Activated CD4-positive, alpha-beta T cell treated with anti-CD3 and anti-CD28 coated beads for 24 hours (primary cell): ENCODE results near the gene SEPTIN12.
"Not testable (repeated sequence)": the region's sequence is repeated elsewhere in the genome, so short reads cannot be mapped to it uniquely, and the experiment has no call there.

ENCODE experiments used
- DNase-seq, 2 donors: peaks; one replicate each; pipeline ENCODE4 v3.0.0-alpha.2; 2020; ENCODE audit warnings: low read depth in 2 of 2

The SEPTIN12 gene

DNA sequence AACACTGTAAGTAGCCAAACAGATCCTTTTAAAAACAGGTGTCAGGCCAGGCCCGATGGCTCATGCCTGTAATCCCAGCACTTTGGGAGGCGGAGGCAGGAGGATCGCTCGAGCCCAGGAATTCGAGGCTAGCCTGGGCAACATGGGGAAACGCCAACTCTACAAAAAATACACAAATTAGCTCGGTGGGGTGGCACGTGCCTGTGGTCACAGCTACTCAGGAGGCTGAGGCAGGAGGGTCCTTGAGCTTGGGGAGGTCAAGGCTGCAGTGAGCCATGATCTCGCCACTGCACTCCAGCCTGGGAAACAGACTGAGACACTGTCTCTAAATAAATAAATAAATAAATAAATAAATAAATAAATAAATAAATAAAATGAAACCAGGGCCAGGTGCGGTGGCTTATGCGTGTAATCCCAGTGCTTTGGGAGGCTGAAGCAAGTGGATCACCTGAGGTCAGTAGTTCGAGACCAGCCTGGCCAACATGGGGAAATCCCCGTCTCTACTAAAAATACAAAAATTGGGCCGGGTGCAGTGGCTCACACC lies 3.6 kb downstream of the SEPTIN12 start:
- DNase-seq = not testable (repeated sequence)

DNA sequence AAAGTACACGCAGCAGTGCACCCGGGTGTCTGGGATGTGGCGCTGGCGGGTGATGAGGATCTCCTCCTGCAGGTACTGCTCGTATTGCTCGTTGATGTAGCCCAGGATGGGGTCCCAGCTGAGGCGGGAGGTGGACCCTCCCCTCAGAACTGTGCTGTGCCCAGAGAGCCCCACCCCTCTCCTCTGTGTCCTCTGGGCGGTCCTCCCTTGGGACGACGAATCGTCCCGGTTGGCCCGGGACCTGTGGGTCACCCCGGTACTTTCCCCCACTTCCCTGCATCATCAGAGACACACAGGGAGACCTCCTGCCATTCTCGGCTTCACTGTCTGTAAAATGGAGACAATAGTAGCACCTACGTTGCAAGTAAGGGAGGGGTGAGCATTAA lies 4.2 kb downstream of the SEPTIN12 start:
- DNase-seq = no peak

DNA sequence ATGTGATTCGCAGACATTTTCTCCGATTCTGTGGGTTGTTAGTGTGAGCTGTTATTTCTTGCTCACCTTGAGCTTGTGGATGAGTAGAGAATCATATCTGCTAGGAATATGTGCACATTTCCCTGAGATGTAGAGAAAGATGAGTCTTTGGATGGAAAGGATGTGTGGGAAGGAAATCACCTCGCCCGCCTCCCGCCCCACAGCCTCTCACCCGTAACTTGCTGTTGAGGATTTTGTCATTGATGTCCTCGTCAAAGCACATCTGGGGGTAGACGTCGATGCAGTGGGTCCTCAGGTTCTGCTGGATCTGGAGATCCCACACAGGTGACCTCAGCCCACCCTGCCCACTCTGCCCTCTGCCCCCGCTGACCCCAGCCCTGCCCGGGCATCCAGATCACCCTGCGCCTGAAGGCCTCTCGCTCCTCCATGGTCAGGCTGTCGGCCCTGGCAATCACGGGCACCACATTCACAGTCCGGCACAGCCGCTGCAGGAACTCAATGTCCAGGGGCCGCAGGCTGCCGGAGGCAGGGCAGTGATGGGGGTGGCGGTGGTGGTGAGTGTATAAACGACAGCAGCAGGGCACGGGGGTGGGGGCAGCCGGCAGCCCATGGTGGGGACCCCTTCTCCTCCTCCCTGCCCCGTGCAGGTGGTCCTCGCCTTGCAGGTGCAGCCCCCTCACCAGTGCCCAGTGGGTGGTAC lies 4.7 kb downstream of the SEPTIN12 start:
- no peak for DNase-seq

DNA sequence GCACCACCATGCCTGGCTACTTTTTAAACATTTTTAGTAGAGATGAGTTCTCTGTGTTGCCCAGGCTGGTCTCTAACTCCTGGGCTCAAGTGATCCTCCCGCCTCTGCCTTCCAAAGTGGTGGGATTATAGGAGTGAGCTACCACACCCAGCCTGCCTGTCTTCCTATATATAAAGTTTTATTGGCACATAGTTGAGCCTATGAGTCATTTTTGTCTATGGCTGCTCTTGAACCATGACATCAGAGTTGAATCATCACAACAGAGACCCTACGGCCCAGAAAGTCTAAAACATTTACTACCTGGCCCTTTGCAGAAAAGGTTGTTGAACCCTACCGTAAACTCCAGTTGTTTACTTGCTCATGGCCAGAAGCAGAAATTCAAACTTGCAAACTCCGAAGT lies 7.9 kb downstream of the SEPTIN12 start:
- DNase-seq = no peak

DNA sequence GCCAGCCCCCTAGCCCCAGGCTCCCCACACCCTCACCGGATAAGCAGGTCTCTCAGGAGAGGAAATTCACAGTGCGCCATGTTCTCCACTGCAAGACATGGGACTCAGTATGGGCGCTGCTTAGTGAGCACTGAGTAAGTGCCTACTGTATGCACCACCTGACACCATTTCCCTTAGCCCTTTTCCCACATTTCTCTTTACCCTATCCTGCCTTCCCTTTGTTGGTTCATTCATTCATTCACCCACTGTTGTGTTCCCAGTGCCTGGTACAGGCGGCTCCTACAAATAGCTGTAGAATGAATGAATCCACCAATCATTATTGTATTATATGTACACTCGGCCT lies 10.1 kb downstream of the SEPTIN12 start:
- DNase-seq = no peak

DNA sequence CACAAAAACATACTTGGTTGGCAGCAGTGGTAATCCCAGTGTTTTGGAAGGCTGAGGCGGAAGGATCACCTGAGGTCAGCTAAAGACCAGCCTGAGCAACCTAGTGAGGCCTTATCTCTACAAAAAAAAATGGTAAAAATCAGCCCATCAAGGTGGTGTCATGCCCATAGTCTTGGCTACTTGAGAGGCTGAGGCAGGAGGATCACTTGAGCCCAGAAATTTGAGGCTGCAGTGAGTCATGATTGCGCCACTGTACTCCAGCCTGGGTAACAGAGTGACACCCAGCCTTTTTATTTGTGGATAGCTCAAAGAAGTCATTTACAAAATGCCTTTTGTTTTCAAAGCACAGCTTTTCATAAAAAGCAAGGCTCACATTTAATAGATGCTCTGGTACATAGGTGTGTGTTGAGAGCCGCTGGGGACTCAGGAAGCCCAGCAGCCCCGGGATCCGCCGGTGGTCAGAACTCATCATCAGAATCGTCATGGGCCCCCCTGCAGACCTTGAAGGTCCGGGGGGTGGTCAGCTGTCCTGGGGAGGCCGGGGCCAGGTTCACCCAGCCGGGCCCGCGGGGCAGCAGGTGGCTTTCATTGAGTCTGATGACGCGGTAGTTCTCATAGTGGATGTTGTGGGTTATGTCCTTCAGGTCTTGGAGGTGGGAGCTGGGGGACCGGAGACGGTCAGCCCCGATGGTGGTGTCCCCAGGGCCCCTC lies 10.7 kb downstream of the SEPTIN12 start:
- no peak for DNase-seq

DNA sequence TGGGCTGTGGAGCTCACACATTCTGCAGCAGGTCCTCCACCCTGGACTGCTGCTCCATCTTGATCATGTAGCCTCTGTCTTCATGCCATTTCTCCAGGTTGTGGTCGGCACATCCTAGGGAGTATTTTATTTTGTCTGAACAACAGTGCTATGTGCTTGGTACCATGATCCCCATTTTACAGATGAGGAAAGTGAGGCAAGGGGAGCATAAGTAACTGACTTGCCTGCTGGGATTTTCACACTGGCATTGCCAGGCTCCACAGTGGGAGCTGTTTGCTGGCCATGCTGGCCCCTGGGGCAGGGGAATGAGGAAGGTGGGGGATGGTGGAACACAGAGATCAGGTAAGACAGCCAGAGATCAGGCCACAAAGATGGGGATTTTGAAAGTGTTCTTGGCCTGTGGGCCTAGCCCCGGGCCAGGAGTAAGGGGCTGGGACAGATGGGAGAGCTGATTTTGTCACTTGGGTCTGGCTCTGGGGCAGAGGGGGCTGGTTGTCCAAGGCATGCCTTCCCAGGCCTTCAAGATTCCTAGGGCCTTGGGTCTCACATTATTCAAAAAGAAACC lies 11.9 kb downstream of the SEPTIN12 start:
- no peak for DNase-seq

DNA sequence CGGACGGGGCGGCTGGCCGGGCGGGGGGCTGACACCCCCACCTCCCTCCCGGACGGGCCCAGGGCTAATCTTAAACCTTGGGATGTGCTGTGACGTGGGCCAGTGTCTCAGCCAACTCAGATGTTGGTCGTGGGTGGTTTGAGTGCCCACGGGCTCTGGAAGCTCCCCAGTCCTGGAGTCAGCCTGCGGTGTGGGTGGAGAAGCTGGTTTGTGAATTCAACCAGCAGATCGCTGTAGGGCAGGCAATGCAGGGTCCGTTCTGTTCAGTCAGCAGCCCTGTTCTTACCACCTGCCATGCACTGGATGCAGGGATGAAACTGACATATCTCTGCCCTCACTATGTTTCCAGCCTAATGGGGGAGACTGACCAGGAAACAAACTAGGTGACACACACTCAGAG lies 13.1 kb downstream of the SEPTIN12 start:
- no peak for DNase-seq

DNA sequence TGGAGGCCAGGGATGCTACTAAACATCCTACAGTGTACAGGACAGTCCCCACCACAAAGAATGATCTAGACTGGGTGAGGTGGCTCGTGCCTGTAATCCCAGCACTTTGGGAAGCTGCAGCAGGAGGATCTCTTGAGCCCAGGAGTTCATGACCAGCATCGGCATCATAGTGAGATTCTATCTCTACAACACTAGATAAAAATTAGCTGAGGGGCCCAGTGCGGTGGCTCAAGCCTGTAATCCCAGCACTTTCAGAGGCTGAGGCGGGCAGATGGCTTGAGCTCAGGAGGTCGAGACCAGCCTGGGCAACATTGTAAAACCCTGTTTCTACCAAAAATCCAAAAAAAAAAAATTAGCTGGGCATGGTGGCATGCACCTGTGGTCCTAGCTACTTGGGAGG lies 15.8 kb downstream of the SEPTIN12 start:
- DNase-seq = no peak

DNA sequence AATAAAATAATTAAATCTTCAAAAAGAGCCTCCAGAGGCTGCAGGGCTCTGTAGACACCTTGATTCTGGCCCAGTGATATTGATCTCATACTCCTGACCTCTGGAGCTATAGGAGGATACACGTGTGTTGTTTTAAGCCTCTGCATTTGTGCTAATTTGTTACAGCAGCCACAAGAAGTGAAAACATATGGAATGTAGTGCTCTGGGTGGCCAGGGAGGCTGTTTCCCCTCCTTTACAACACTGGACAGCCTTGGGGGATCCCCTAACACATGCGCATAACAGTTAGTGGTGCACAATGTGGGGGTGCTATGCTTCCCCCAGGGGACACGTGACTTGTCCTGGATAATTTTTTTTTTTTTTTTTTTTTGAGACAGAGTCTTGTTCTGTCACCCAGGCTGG lies 16.5 kb downstream of the SEPTIN12 start:
- no peak for DNase-seq

DNA sequence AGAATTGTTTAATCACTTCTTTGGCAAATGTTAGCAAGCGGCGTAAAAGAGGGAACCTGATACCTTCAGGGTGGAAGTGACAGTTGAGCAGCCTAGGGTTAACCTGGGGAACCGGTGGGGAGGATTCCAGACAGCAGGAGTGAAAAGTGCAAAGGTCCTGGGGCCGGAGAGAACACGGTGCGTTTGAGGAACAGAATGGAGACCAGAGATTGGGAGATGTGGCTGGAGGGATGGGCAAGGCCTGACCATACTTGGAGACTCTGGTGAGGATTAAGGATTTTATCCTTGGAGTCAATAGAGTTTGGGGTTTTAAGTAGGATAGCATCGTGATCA lies 18.9 kb downstream of the SEPTIN12 start:
- no peak for DNase-seq

DNA sequence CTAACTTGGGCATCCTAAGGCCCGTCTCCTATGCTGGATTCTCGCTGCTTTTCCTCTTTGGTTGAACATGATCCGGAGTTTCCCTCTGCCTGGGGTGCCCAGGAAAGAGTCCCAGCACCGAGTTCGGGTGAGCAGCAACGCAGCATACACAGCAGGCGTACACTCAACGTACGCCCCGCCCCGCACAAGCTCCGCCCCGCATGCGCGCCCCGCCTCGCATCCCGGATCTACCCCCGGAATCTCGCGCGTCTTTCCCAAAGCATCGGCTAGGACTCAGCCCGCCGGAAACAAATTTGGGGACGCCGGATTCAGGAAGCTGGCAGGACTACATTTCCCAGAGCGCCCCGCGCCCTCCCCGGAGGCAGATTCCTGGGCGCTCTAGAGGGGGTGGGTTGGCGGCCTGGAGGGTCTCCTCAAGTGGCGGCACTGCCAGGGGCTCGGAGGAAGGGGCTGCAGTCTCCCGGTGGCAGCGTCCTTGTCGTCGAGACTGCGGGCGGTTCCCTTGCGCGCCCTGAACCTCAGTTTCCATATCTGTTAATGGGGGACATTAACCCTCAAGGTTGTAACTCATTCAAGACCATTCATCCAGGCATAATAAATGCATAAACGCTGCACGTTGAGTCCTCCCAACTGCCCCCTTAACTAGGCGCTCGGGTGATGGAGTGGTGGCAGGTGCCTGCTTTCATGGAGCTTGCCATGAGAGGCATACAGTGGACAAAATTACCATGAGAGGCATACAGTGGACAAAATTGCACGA lies 19.4 kb downstream of the SEPTIN12 start:
- peak; percentile 86 to 91 for DNase-seq

DNA sequence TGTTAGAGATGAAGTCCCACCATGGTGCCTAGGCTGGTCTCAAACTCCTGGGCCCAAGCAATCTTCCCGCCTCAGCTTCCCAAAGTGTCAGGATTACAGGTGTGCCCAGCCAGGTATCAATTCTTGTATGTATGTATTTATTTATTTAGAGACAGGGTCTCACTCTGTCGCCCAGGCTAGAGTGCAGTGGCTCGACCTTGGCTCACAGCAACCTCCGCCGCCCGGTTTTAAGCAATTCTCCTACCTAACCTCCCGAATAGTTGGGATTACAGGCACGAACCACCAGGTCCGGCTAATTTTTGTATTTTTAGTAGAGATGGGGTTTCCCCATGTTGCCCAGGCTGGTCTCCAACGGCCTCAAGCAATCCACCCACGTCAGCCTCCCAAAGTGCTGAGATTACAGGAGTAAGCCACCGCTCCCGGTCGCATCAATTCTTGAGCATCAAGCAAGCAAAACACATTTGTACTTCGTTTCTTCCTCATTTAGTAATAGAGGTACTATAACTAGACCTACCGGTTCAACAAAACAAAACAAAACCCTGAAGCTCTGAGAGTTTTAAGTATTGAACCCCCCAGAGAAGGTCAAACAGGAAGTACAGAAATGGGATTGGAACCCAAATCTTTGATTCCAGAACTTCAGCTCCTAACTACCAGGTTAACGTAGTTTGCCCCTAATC lies 20.1 kb downstream of the SEPTIN12 start:
- DNase-seq = no peak

DNA sequence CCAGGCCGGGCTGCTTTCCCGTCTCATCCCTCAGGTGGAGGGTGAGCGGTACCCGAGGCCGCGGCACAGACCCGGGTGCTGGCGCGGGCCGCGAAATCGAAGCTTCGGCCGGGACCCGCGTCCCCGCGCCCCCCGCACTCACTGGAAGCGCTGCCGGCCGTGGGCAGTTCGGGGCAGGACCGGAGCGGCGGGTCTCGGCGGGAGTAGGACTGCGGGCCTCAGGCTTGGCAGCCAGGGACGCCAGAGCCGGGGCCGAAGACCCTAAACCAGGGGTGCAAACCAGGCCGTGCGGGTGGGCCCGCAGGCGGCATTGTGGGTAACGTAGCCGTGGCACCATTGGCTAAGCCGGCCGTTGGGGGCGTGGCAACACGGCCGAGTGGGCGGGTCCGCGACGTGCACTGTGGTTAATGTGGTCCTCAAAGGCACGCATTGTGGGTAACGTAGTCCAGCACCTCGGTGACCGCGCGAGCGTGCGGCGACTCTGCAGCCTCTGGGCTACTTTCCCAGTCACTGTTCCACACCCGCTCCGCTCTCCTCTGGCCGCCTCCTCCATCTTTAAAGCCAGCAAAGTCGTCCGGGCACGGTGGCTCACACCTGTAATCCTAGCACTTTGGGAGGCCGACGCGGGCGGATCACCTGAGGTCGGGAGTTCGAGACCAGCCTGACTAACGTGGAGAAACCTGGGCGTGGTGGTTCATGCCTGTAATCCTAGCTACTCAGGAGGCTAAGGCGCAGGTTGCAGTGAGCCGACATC lies 21.1 kb downstream of the SEPTIN12 start, which contains the start of gene ZNF500:
ZNF500 (minus strand) TSS at position 288 of the 754 bp plus-strand sequence. CDS start 1,184 bp downstream, outside the sequence.
- DNase-seq = peak; percentile 96 to 99

DNA sequence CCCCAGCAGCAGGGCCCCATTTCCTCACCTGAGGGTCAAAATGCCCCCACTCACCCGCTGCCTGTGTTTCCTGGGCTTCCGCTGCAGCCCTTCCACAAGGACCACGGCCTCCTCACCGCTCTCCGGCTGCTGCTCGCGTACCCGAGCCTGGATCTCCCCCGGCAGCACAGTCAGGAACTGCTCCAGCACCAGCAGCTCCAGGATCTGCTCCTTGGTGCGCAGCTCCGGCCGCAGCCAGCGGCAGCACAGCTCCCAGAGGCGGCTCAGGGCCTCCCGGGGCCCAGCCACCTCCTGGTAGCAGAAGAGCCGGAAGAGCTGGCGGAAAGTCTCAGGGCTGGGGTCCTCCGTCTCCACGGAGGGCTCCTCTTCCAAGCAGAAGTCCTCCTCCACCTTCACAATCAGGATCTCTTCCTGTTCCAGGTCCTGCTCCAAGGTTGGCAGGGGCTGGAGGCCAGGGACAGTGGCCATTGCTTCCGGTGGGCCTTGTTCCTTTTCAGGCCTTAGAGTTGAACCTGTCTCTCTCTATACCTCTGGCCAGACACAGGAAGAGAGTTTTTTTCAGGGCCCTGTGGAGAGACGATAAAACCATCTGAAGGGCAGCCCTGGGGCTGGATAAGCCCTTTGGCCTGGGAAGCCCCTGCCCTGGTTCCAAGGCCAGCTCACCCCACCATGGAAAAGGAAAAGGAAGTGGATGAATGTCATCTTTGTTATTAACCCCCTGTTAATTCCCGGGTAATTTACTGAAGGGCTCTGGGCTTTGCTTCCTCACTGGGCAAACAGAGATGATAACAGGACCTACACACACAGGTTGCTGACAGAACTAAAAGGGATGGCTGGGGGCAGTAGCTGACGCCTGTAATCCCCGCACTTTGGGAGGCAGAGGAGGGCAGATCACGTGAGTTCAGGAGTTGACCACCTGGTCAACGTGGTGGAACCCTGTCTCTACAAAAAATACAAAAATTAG lies 22.4 kb downstream of the SEPTIN12 start:
- no peak for DNase-seq

DNA sequence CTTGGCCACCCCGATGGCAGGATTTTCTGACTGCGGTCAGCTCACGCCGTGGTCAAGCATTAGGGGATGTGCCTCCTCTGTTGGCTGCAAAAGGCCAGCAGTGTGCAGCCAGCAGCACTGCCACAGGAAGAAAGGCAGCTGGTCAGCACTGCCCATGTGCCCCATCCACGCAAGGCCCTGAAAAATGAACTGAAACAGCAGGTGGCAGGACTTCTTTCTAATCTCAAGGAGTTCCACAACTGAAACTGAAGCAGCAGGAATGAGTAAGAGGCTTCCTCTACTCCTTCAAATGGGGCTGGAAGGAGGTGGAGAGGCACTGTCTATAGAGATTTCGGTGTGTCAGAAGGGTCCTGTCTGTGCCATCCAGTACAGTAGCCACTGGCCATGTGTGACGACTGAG lies 24.4 kb downstream of the SEPTIN12 start:
- DNase-seq = no peak

DNA sequence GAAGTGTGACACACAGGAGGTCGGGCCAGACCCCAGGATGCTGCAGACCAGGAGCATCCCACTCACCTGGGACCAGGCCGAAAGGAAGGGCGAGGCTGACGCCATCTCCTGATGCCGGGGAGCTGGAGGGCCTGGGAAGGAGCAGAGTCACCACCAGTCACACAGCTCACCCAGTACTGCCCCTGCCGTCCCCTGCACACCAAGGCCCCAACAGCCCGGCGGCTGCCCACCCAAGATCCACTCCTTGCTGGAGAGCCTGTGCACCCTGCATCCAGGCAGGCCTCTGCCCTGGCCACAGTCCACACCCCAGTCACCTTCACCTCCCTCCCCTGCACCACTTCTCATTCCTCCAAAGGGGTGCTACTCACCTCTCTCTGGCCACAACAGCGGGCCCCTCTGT lies 25.9 kb downstream of the SEPTIN12 start:
- DNase-seq = no peak

DNA sequence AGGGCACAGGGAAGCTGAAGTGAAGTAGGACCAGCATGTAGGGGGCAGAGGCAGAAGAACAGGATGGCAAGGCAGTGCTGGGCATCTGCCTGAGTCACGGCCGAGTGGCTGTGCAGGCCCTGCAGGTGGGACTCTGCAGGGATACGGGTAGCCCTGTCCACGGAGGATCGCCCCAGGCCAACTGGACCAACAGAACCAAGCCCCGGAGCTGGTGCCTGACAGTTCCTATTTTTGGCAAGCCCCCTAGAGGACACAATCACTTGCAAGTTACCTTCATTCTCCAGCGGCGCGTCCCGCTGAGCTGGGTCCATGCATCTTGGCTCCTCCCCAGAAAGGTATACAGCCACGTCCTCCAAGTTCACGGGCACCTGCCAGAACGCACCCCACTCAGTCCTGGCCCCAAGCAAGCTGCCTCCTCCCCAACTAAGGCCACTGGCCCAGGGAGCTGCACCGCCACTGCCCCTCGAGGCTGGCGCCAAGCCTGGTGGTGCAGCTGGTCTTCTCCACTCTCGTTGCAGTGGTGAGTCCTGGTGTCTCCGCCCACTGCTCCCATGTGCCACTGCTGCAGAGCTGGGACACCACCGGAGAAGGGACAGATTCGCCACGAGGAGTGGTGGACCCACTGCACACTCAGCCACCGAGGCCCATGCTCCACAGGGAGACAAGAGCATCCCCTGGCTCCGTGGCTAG lies 27.8 kb downstream of the SEPTIN12 start:
- no peak for DNase-seq

DNA sequence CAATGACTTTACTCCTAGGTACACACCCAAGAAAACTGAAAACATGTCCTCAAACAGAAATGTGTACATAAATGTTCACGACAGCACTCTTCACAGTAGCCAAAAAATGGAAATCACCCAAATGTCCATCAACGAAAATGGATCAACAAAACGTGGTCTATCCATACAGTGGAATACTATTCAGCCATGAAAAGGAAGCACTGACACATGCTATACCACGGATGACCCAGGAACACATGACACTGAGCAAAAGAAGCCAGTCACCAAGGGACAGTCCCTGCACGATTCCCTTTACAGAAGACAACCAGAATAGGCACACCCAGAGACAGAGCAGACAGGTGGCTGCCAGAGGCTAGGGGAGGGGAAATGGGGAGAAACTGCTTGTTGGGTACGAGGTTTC lies 32.5 kb downstream of the SEPTIN12 start:
- no peak for DNase-seq
